Tibial artery (tissue), 4 donors: ENCODE measurements around the gene VPS13A.

Experiments used
- DNase-seq, 2 donors: peaks; one replicate each; pipeline ENCODE4 v3.0.0-alpha.2; 2019
- H3K27ac ChIP-seq, 2 donors: fragments of 200-600 bp; sonication (generic) in 1 of 2; 1 replicate in 1 of 2; 2 replicates in 1 of 2; pipeline ENCODE4 v1.5.1; 2018 to 2019; ENCODE audit warnings: mild to moderate bottlenecking in 1 of 2
- H3K27me3 ChIP-seq, 2 donors: fragments of 200-600 bp; sonication (generic) in 1 of 2; one replicate each; pipeline versions ENCODE4 v1.5.1 to v1.6.0; 2016 to 2019
- H3K36me3 ChIP-seq, 3 donors: fragments of 200-600 bp; sonication (generic) in 2 of 3; one replicate each; pipeline ENCODE4 v1.5.1; 2016 to 2019; ENCODE audit warnings: mild to moderate bottlenecking in 2 of 3
- H3K4me1 ChIP-seq, 4 donors: fragments of 200-600 bp; sonication (generic) in 2 of 4; 1 replicate in 3 of 4; 2 replicates in 1 of 4; pipeline ENCODE4 v1.5.1; 2016 to 2019
- H3K4me3 ChIP-seq, 2 donors: fragments of 200-600 bp; sonication (generic) in 1 of 2; 1 replicate in 1 of 2; 2 replicates in 1 of 2; pipeline ENCODE4 v1.5.1; 2018 to 2019; ENCODE audit warnings: mild to moderate bottlenecking in 2 of 2
- H3K9me3 ChIP-seq, 3 donors: fragments of 200-600 bp; sonication (generic) in 1 of 3; one replicate each; pipeline ENCODE4 v1.5.1; 2016 to 2019
- CTCF ChIP-seq, 2 experiments: fragments of 200-600 bp in 1 of 2; fragments of 450-650 bp in 1 of 2; IDR thresholded peaks; one replicate each; pipeline ENCODE4 v1.5.1; 2017 to 2019; ENCODE audit warnings: antibody characterized with exemption in 2 of 2, mild to moderate bottlenecking in 1 of 2, moderate library complexity in 1 of 2
- intact Hi-C: fragments of 100-400 bp; cut with DNase I; formaldehyde crosslinking; loops from one replicate; pipeline ENCODE4 v1.15.0; 2023; ENCODE audit warnings: low total_unique reads

VPS13A gene

GRCh38 chr9:77422969-77423368, 245.6 kb downstream of the VPS13A start:
- no peak for DNase-seq
- H3K27ac ChIP-seq: no peak overlapping the region
- no peak for TF ChIP-seq CTCF (IDR thresholded peaks at IDR 0.05)
- no peaks in the 10 kb centered on the region for H3K27me3 ChIP-seq
- H3K4me3 ChIP-seq: no peak overlapping the region
- no peaks in the 10 kb centered on the region for H3K9me3 ChIP-seq
- H3K36me3 ChIP-seq: peaks cover 0 to 14% (median 0%) of the 10 kb centered on the region in 3 donors
- H3K4me1 ChIP-seq: no peaks in the 10 kb centered on the region
- intact Hi-C loops: no loop called here

DNA sequence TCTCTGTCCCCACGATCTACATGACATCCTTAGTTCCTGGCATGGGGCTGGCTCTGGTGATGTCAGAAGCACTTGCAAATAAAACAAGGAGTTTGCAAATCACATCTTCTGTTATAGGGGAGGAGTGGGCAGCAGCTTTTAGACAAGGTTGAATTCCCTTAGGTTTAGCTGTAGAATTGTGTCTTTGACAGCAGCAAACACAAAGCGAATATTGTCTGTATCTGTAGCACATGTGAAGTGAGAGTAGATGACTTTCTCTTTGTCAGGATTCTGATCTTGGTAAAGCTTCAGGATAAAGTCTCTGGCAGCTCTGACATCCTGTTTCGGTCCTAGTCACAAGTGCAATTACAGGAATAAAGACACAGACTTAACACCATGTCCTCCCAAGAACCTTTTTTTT, 246.5 kb downstream of the VPS13A start:
- Histone ChIP-seq H3K4me3 (no peak overlapping the region), H3K27ac (no peak overlapping the region), H3K36me3 (peaks cover 0 to 14% (median 0%) of the 10 kb centered on the region in 3 donors), H3K4me1 (no peaks in the 10 kb centered on the region), H3K9me3 (no peaks in the 10 kb centered on the region), H3K27me3 (no peaks in the 10 kb centered on the region)
- no peak for TF ChIP-seq CTCF (IDR thresholded peaks at IDR 0.05)
- DNase-seq: no peak
- intact Hi-C loops: no loop called here

- DNase-seq: no peak
- no peaks in the 10 kb centered on the region for H3K27me3 ChIP-seq
- intact Hi-C loops: no loop called here
- peaks cover 0 to 14% (median 0%) of the 10 kb centered on the region in 3 donors for H3K36me3 ChIP-seq
- no peaks in the 10 kb centered on the region for H3K4me1 ChIP-seq
- H3K4me3 ChIP-seq: no peak overlapping the region
- no peak overlapping the region for H3K27ac ChIP-seq
- no peak for TF ChIP-seq CTCF (IDR thresholded peaks at IDR 0.05)
- no peaks in the 10 kb centered on the region for H3K9me3 ChIP-seq
Observed at GRCh38 chr9:77424993-77425392, 247.7 kb downstream of the VPS13A start.

DNA sequence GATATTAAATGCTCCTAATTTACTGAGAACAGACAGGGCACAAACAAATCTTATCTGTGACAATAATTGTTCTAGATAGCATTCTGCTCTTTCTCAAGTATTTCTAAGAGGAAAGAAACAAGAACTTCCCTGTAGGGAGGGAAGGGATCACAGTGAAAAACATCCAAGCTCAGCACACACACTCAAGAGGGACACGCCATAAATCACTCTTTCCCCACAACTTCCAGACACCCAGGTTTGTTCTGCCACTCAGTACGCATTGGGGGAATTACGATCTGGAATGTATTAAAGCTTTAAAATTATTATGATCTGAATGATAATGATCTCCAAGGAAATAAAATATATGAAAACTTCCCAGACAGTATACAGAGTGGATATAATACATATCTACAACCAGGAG, 249.4 kb downstream of the VPS13A start:
- Histone ChIP-seq H3K27ac (no peak overlapping the region), H3K36me3 (peaks cover 0 to 14% (median 0%) of the 10 kb centered on the region in 3 donors), H3K4me1 (no peaks in the 10 kb centered on the region), H3K4me3 (no peak overlapping the region), H3K27me3 (no peaks in the 10 kb centered on the region), H3K9me3 (no peaks in the 10 kb centered on the region)
- intact Hi-C loops: no loop called here
- TF ChIP-seq CTCF (IDR thresholded peaks at IDR 0.05): no peak
- no peak for DNase-seq

DNA sequence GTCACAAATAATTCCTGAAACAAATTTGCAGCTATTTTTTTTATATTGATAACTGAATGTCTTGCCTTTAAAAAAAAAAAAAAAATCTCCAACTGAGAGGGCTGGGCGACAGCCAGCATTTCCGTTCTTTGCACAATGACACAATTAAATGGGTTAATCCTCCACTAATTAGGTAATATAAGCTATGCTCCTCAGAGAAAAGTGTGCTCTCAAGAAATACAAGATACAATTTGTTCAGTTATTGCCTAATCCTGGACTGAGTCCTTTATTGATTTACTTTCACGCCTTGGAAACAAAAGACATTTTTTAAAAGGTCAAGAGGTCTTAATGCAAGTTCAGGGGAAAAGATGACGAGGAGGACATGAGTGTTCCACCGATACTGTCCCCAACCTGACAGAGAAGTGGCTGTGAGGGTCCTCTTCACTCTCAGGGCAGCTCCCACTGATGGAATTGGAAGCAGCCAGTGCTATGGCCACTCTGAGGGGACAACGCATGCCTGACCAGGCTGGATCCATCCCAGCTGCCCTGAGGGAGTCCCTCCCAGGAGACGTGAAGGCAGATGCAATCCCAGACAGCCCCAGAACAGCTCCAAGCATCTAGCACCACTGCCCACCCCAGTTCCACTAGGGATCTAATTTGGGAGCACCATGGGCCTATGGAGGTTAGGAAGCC, 250.1 kb downstream of the VPS13A start:
- Histone ChIP-seq H3K36me3 (peaks cover 0 to 9% (median 0%) of the 10 kb centered on the region in 3 donors), H3K4me3 (no peak overlapping the region), H3K9me3 (no peaks in the 10 kb centered on the region), H3K27ac (no peak overlapping the region), H3K27me3 (no peaks in the 10 kb centered on the region), H3K4me1 (no peaks in the 10 kb centered on the region)
- no peak for TF ChIP-seq CTCF (IDR thresholded peaks at IDR 0.05)
- no peak for DNase-seq
- intact Hi-C loops: no loop called here
